Caco-2 (cell line): ENCODE data around the gene PLXDC2. TPM values are rescaled to one million over a fixed set of nuclear protein-coding genes. Genes with fewer than 3 reads are reported as not detected.

Experiments used
- BruUV-seq: library from RNA; stranded (reverse); fragments of 400-500 nt; replicated peaks from 2 replicates; lab custom pipeline; 2021; lab: Mats Ljungman, UMichigan
- CTCF ChIA-PET: fragments of 300-600 bp; sonication (Branson Sonifier 250); formaldehyde crosslinking; loops from one replicate; lab custom pipeline; 2022; ENCODE audit warnings: antibody characterized with exemption; lab: Charles Lee
- POLR2A ChIA-PET: fragments of 300-600 bp; sonication (Branson Sonifier 250); formaldehyde crosslinking; loops from one replicate; lab custom pipeline; 2022; ENCODE audit warnings: antibody characterized with exemption; lab: Charles Lee
- DNase-seq, 2 experiments: peaks; one replicate each; pipeline versions ENCODE4 v3.0.0 to v3.0.0-alpha.2; 2020 to 2022
- H3K27me3 ChIP-seq: replicated peaks from 2 replicates; pipeline ENCODE4 v1.6.0; 2011; ENCODE audit warnings: low read length; ENCODE audit not compliant: control insufficient read depth, insufficient read depth
- H3K36me3 ChIP-seq: 2 replicates; pipeline ENCODE4 v1.5.1; 2011; ENCODE audit warnings: low read length; ENCODE audit not compliant: control insufficient read depth, insufficient read depth
- H3K4me1 ChIP-seq: fragments of 250-450 bp; sonication (Bioruptor Pico); 2 replicates; pipeline ENCODE4 v1.5.1; 2020; ENCODE audit warnings: mild to moderate bottlenecking
- H3K4me3 ChIP-seq: 2 replicates; pipeline ENCODE4 v1.5.1; 2011; ENCODE audit warnings: low read depth, mild to moderate bottlenecking, control low read depth, low read length
- H3K9me3 ChIP-seq: fragments of 250-450 bp; sonication (Bioruptor Pico); 2 replicates; pipeline ENCODE4 v1.5.1; 2020; ENCODE audit warnings: mild to moderate bottlenecking, moderate library complexity
- H3K27ac Mint-ChIP-seq: one replicate; pipeline ENCODE4 v1.8.0; 2022; ENCODE audit warnings: mixed read lengths; ENCODE audit not compliant: unreplicated experiment
- H3K27me3 Mint-ChIP-seq: one replicate; pipeline ENCODE4 v1.8.0; 2022; ENCODE audit warnings: mixed read lengths; ENCODE audit not compliant: insufficient read depth, unreplicated experiment
- H3K36me3 Mint-ChIP-seq: one replicate; pipeline ENCODE4 v1.8.0; 2022; ENCODE audit warnings: mild to moderate bottlenecking, mixed read lengths; ENCODE audit not compliant: insufficient read depth, unreplicated experiment
- H3K4me1 Mint-ChIP-seq: one replicate; pipeline ENCODE4 v1.8.0; 2022; ENCODE audit warnings: low read depth, mixed read lengths; ENCODE audit not compliant: unreplicated experiment
- H3K4me3 Mint-ChIP-seq: one replicate; pipeline ENCODE4 v1.8.0; 2022; ENCODE audit warnings: mild to moderate bottlenecking, moderate library complexity, mixed read lengths; ENCODE audit not compliant: unreplicated experiment
- H3K9me3 Mint-ChIP-seq: one replicate; pipeline ENCODE4 v1.8.0; 2022; ENCODE audit warnings: mixed read lengths; ENCODE audit not compliant: unreplicated experiment
- intact Hi-C: fragments of 100-400 bp; cut with micrococcal nuclease; formaldehyde crosslinking; loops from one replicate; pipeline ENCODE4 v1.10.0; 2022; ENCODE audit not compliant: unreplicated experiment
- total RNA-seq: library from RNA; stranded (reverse); gene quantifications from 2 replicates; pipeline ENCODE4 v1.2.3, GENCODE V29; 2022
- TF ChIP-seq, protein P1 (sequence below), 2 experiments: fragments of 200-600 bp in 1 of 2; IDR thresholded peaks; 1 replicate in 1 of 2; 2 replicates in 1 of 2; pipeline versions ENCODE4 v1.5.1 to v1.8.0; 2011 to 2022; ENCODE audit warnings: antibody characterized with exemption in 1 of 2, control low read depth in 1 of 2, inconsistent platforms in 1 of 2, low read depth in 1 of 2, low read length in 1 of 2, mild to moderate bottlenecking in 1 of 2, moderate library complexity in 1 of 2; ENCODE audit not compliant: insufficient read depth in 1 of 2, severe bottlenecking in 1 of 2, unreplicated experiment in 1 of 2

PLXDC2 gene
- total RNA-seq, 1 experiment from 2014 or later: 0.54 TPM

DNA sequence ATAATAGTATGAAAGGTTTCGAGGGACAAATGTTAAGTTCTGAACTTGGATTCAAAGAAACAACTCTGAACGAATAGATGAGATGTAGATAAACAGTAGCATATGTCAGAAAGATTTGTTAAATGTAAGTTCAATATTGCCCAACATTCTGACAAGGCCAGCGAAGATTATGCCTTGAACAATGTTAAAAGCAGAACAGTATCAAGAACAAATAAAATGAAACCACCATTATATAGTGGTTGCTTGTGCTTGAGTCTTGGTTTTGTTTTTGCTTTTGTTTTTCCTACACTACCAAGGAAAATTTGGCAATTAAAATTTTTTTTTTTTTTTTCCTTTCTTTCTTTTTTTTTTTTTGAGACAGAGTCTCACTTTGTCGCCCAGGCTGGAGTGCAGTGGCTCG is 66.4 kb downstream of the PLXDC2 start:
- Histone ChIP-seq H3K4me1 (no peaks in the 10 kb centered on the region), H3K36me3 (no peaks in the 10 kb centered on the region), H3K9me3 (no peaks in the 10 kb centered on the region), H3K27me3 (no peaks in the 10 kb centered on the region), H3K4me3 (no peak overlapping the region)
- ChIA-PET CTCF (no interaction called here), POLR2A (no interaction called here)
- Mint-ChIP-seq H3K27me3 (no peaks in the 10 kb centered on the region), H3K27ac (no peak overlapping the region), H3K9me3 (no peaks in the 10 kb centered on the region), H3K4me3 (no peak overlapping the region), H3K36me3 (no peaks in the 10 kb centered on the region), H3K4me1 (no peaks in the 10 kb centered on the region)
- intact Hi-C loops: no loop called here
- TF ChIP-seq, protein P1, sequence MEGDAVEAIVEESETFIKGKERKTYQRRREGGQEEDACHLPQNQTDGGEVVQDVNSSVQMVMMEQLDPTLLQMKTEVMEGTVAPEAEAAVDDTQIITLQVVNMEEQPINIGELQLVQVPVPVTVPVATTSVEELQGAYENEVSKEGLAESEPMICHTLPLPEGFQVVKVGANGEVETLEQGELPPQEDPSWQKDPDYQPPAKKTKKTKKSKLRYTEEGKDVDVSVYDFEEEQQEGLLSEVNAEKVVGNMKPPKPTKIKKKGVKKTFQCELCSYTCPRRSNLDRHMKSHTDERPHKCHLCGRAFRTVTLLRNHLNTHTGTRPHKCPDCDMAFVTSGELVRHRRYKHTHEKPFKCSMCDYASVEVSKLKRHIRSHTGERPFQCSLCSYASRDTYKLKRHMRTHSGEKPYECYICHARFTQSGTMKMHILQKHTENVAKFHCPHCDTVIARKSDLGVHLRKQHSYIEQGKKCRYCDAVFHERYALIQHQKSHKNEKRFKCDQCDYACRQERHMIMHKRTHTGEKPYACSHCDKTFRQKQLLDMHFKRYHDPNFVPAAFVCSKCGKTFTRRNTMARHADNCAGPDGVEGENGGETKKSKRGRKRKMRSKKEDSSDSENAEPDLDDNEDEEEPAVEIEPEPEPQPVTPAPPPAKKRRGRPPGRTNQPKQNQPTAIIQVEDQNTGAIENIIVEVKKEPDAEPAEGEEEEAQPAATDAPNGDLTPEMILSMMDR (IDR thresholded peaks at IDR 0.05; ENCODE audit: insufficient read depth in 1 of 2, low read depth in 1 of 2, low read length in 1 of 2, severe bottlenecking in 1 of 2, unreplicated experiment in 1 of 2): no peak
- DNase-seq: no peak
- BruUV-seq: no TSS peak

DNA sequence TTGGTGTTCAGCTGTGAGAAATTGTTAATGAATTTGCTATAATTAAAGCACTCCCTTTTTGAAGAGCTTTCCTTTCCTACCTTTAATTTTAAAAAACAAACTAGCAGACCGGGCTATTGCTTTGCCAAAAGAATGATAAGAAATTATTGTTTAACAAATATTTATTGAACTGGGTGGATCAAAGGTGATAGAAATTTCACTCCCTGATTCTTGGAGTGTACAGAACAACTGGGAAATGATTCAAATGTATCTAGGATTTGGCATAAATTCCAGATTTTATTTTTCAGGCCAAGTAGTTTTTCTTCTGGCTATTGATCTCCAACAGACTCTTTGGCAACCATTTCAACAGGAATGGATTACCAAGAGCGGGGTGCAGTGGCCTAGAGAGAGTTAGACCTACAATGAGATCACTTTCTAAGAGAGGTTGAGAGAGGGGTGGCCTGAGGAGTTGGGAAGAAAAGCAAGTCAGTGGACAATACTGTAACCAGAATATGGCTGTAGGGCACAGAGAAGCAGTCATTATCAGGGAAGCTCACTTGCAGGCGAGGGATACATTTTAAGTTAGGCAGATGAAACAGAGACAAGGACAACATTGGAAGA is 71.9 kb downstream of the PLXDC2 start:
- Mint-ChIP-seq H3K4me1 (no peaks in the 10 kb centered on the region), H3K27ac (no peak overlapping the region), H3K36me3 (no peaks in the 10 kb centered on the region), H3K4me3 (no peak overlapping the region), H3K27me3 (no peaks in the 10 kb centered on the region), H3K9me3 (no peaks in the 10 kb centered on the region)
- Histone ChIP-seq H3K36me3 (no peaks in the 10 kb centered on the region), H3K27me3 (no peaks in the 10 kb centered on the region), H3K9me3 (no peaks in the 10 kb centered on the region), H3K4me3 (no peak overlapping the region), H3K4me1 (no peaks in the 10 kb centered on the region)
- intact Hi-C loops: no loop called here
- CTCF ChIA-PET: no interaction called here
- POLR2A ChIA-PET: no interaction called here
- TF ChIP-seq, protein P1 (IDR thresholded peaks at IDR 0.05; ENCODE audit: insufficient read depth in 1 of 2, low read depth in 1 of 2, low read length in 1 of 2, severe bottlenecking in 1 of 2, unreplicated experiment in 1 of 2): no peak
- no peak for DNase-seq
- no TSS peak for BruUV-seq

DNA sequence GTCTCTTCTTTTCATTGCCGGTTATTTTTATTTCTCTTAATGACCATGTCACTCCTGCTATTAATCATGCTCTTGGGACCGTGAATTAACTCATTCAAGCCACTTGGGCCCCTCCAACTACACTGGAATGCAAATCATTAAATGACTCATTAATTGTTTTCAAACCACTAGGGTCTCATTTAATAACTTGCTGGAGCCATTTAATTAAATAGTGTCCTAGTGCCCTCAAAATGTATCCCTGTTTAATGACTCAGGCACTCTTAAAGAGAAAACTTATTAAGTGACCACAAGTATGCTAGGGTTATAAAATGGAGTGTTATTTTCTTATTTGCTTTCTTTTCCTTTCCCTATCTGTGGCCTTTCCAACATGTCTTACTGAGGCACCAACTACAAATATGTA is 73.0 kb downstream of the PLXDC2 start:
- no TSS peak for BruUV-seq
- CTCF ChIA-PET: no interaction called here
- H3K4me1 Mint-ChIP-seq: no peaks in the 10 kb centered on the region

More for the DNA sequence above, 73.0 kb downstream of the PLXDC2 start:
- POLR2A ChIA-PET: no interaction called here
- H3K36me3 Mint-ChIP-seq: no peaks in the 10 kb centered on the region
- H3K4me3 ChIP-seq: no peak overlapping the region
- no peaks in the 10 kb centered on the region for H3K27me3 Mint-ChIP-seq
- no peaks in the 10 kb centered on the region for H3K36me3 ChIP-seq
- no peak overlapping the region for H3K4me3 Mint-ChIP-seq
- no peaks in the 10 kb centered on the region for H3K9me3 ChIP-seq
- intact Hi-C loops: no loop called here
- TF ChIP-seq, protein P1 (IDR thresholded peaks at IDR 0.05; ENCODE audit: insufficient read depth in 1 of 2, low read depth in 1 of 2, low read length in 1 of 2, severe bottlenecking in 1 of 2, unreplicated experiment in 1 of 2): no peak
- no peak for DNase-seq
- no peaks in the 10 kb centered on the region for H3K27me3 ChIP-seq
- no peaks in the 10 kb centered on the region for H3K4me1 ChIP-seq
- no peak overlapping the region for H3K27ac Mint-ChIP-seq
- no peaks in the 10 kb centered on the region for H3K9me3 Mint-ChIP-seq
